KMS-11 (cell line): Measurements from ENCODE around the gene GASK1A.

Experiments used
- H2AFZ ChIP-seq: fragments of 200-600 bp; sonication (generic); 2 replicates; pipeline ENCODE4 v1.6.1; 2016; ENCODE audit warnings: antibody characterized with exemption, mixed run types, low read depth
- H3K27ac ChIP-seq: fragments of 200-600 bp; sonication (generic); 2 replicates; pipeline ENCODE4 v1.6.1; 2016; ENCODE audit warnings: mild to moderate bottlenecking, mixed run types
- H3K27me3 ChIP-seq: fragments of 200-600 bp; sonication (generic); 2 replicates; pipeline ENCODE4 v1.6.1; 2017; ENCODE audit warnings: mild to moderate bottlenecking, low read depth, mixed run types, moderate library complexity; ENCODE audit not compliant: insufficient read depth
- H3K36me3 ChIP-seq: fragments of 200-600 bp; sonication (generic); 2 replicates; pipeline ENCODE4 v1.6.1; 2017; ENCODE audit warnings: mild to moderate bottlenecking, mixed run types; ENCODE audit not compliant: insufficient read depth
- H3K4me1 ChIP-seq: fragments of 200-600 bp; sonication (generic); 2 replicates; pipeline ENCODE4 v1.6.1; 2016; ENCODE audit warnings: mild to moderate bottlenecking, low read depth, mixed run types; ENCODE audit not compliant: poor library complexity, severe bottlenecking
- H3K4me2 ChIP-seq: fragments of 200-600 bp; sonication (generic); 2 replicates; pipeline ENCODE4 v1.7.0; 2016; ENCODE audit warnings: mild to moderate bottlenecking, mixed run types
- H3K4me3 ChIP-seq: fragments of 200-600 bp; sonication (generic); IDR thresholded peaks from 2 replicates; pipeline ENCODE4 v1.6.1; 2017; ENCODE audit warnings: low read depth, low read length, mixed read lengths; ENCODE audit not compliant: insufficient read depth
- H3K79me2 ChIP-seq: fragments of 200-600 bp; sonication (generic); 2 replicates; pipeline ENCODE4 v1.6.1; 2016; ENCODE audit warnings: low read depth, mixed run types; ENCODE audit not compliant: insufficient read depth
- H3K9ac ChIP-seq: fragments of 200-600 bp; sonication (generic); 2 replicates; pipeline ENCODE4 v1.6.1; 2016; ENCODE audit warnings: mild to moderate bottlenecking, mixed run types
- H4K20me1 ChIP-seq: fragments of 200-600 bp; sonication (generic); 2 replicates; pipeline ENCODE4 v1.6.1; 2016; ENCODE audit warnings: mild to moderate bottlenecking, mixed run types; ENCODE audit not compliant: insufficient read depth
- CTCF ChIP-seq: fragments of 200-600 bp; sonication (generic); conservative IDR thresholded peaks from 2 replicates; pipeline ENCODE4 v1.6.1; 2017; ENCODE audit warnings: low read depth, mild to moderate bottlenecking, antibody characterized with exemption, low read length, moderate library complexity, mixed read lengths

GASK1A gene

DNA sequence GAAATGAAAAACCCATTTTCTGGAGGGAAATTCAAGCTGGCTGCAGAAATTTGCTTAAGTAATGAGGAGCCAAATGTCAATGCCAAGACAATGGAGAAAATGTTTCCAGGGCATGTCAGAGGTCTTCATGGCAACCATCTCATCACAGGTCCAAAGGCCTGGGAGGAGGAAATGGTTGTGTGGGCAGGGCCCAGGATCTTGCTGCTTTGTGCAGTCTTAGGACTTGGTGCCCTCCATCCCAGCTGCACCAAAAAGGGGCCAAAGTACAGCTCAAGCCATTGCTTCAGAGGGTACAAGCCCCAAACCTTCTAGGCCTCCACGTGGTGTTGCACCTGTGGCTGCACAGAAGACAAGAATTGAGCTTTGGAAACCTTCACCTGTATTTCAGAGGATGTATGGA is 67.5 kb downstream of the GASK1A start:
- H3K79me2 ChIP-seq, result no peaks in the 10 kb centered on the region
- H4K20me1 ChIP-seq, result no peaks in the 10 kb centered on the region
- H3K27ac ChIP-seq, result no peak overlapping the region
- no peak overlapping the region for H3K4me2 ChIP-seq
- H3K4me1 ChIP-seq, result no peaks in the 10 kb centered on the region
- no peak overlapping the region for H2AFZ ChIP-seq
- H3K27me3 ChIP-seq, result no peaks in the 10 kb centered on the region
- TF ChIP-seq CTCF, result no peak
- no peak overlapping the region for H3K9ac ChIP-seq
- no peak overlapping the region for H3K4me3 ChIP-seq
- no peaks in the 10 kb centered on the region for H3K36me3 ChIP-seq

DNA sequence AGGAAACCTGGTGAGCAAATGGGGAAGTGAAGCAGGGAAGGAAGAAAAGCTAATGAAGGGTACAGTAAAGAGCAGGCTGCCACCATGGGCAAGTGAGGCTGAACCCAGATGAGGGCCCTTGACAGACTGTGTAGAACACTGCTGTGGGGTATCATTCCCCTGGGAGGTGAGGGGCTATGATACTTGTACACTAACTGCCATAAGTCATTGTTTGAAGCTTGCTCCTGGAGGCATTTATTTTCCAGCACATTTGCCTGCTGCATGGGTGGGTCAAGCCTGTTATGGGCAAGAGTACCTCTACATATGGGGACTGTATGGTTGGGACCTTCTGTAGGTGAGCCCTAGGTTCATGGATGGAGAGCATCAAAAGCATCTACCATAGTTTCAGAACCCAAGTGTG is 69.4 kb downstream of the GASK1A start:
- H3K27me3 ChIP-seq, result no peaks in the 10 kb centered on the region
- no peak overlapping the region for H3K9ac ChIP-seq
- H3K79me2 ChIP-seq, result no peaks in the 10 kb centered on the region
- H3K4me1 ChIP-seq, result no peaks in the 10 kb centered on the region
- no peak overlapping the region for H3K4me2 ChIP-seq
- no peak overlapping the region for H3K4me3 ChIP-seq
- no peaks in the 10 kb centered on the region for H3K36me3 ChIP-seq
- TF ChIP-seq CTCF, result no peak
- H3K27ac ChIP-seq, result no peak overlapping the region
- H4K20me1 ChIP-seq, result no peaks in the 10 kb centered on the region
- H2AFZ ChIP-seq, result no peak overlapping the region

- Histone ChIP-seq H3K4me1 (no peaks in the 10 kb centered on the region), H3K27me3 (no peaks in the 10 kb centered on the region), H3K4me2 (no peak overlapping the region), H3K4me3 (no peak overlapping the region), H3K79me2 (no peaks in the 10 kb centered on the region), H3K36me3 (no peaks in the 10 kb centered on the region), H2AFZ (no peak overlapping the region), H3K27ac (no peak overlapping the region), H4K20me1 (no peaks in the 10 kb centered on the region), H3K9ac (no peak overlapping the region)
- TF ChIP-seq CTCF, result no peak
Measured at GRCh38 chr3:43053291-43053690, 74.2 kb downstream of the GASK1A start.

GRCh38 chr3:43054754-43055153 is 75.6 kb downstream of the GASK1A start:
- Histone ChIP-seq H2AFZ (no peak overlapping the region), H3K79me2 (no peaks in the 10 kb centered on the region), H3K9ac (no peak overlapping the region), H3K4me1 (no peaks in the 10 kb centered on the region), H3K4me3 (no peak overlapping the region), H3K4me2 (no peak overlapping the region), H4K20me1 (no peaks in the 10 kb centered on the region), H3K27me3 (no peaks in the 10 kb centered on the region), H3K36me3 (no peaks in the 10 kb centered on the region), H3K27ac (no peak overlapping the region)
- no peak for TF ChIP-seq CTCF

GRCh38 chr3:43055393-43055792 is 76.3 kb downstream of the GASK1A start:
- no peak overlapping the region for H2AFZ ChIP-seq
- H3K4me3 ChIP-seq, result no peak overlapping the region
- no peak overlapping the region for H3K27ac ChIP-seq
- TF ChIP-seq CTCF, result no peak
- no peaks in the 10 kb centered on the region for H3K4me1 ChIP-seq
- H4K20me1 ChIP-seq, result no peaks in the 10 kb centered on the region
- no peaks in the 10 kb centered on the region for H3K36me3 ChIP-seq
- H3K4me2 ChIP-seq, result no peak overlapping the region
- H3K79me2 ChIP-seq, result no peaks in the 10 kb centered on the region
- no peaks in the 10 kb centered on the region for H3K27me3 ChIP-seq
- H3K9ac ChIP-seq, result no peak overlapping the region
